ENCODE data around the gene LGR5.

Gene LGR5

GRCh38 chr12:71439613-71440344, at the start of gene LGR5:
TSS of gene LGR5 (plus strand) at chr12:71439798. CDS start at chr12:71440081, 283 bp downstream.
- DNase-seq (ENCODE audit: low read depth in 2 of 3, low spot score in 1 of 3), result peak in 1 of 3 donors; percentile 4

GRCh38 chr12:71392521-71393145, 47.0 kb upstream of the LGR5 start:
- no peak for DNase-seq (ENCODE audit: low read depth in 2 of 3, low spot score in 1 of 3)

DNA sequence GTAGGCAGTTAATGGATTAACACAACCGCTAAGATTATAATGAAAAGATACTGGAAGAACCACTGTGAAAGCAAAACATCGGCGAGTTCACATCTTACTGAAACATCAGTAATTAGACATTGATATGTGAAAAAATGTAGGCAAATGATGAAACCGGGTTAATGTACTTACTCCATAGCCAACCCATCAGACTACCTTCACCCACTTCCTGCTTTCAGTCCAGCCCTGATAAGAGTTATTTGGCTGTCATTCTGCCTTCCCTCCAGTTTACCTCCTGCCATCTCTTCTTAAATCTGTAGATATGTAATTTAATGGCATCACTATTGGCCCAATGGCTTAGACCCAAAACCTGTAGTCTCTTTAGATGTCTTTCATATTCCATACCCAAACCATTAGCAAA, 46.0 kb upstream of the LGR5 start:
- no peak for DNase-seq (ENCODE audit: low read depth in 2 of 3, low spot score in 1 of 3)

GRCh38 chr12:71397433-71397954, 42.1 kb upstream of the LGR5 start:
- no peak for DNase-seq (ENCODE audit: low read depth in 2 of 3, low spot score in 1 of 3)

GRCh38 chr12:71399197-71399596, 40.4 kb upstream of the LGR5 start:
- DNase-seq (ENCODE audit: low read depth in 2 of 3, low spot score in 1 of 3), result no peak

- no peak for DNase-seq (ENCODE audit: low read depth in 2 of 3, low spot score in 1 of 3)
These were observed 39.1 kb upstream of the LGR5 start for GRCh38 chr12:71400481-71400880.

- no peak for DNase-seq (ENCODE audit: low read depth in 2 of 3, low spot score in 1 of 3)
These were observed 33.7 kb upstream of the LGR5 start for GRCh38 chr12:71405884-71406283.

DNA sequence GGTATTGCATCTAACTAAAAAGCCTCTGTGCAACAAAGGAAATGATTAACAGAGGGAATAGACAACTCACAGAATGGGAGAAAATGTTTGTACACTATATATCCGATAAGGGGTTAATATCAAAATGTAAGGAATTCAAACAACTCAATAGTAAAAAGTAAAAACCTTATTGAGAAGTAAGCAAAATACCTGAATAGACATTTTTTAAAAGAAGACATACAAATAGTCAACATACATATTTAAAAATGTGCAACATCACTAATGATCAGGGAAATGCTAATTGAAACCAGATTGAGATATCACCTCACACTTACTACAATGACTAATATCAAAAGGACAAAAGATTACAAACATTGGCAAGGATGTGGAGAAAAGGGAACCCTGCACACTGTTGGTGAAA, 31.9 kb upstream of the LGR5 start:
- no peak for DNase-seq (ENCODE audit: low read depth in 2 of 3, low spot score in 1 of 3)

GRCh38 chr12:71410844-71411243, 28.8 kb upstream of the LGR5 start:
- DNase-seq (ENCODE audit: low read depth in 2 of 3, low spot score in 1 of 3), result no peak

GRCh38 chr12:71411635-71412034, 28.0 kb upstream of the LGR5 start:
- no peak for DNase-seq (ENCODE audit: low read depth in 2 of 3, low spot score in 1 of 3)

DNA sequence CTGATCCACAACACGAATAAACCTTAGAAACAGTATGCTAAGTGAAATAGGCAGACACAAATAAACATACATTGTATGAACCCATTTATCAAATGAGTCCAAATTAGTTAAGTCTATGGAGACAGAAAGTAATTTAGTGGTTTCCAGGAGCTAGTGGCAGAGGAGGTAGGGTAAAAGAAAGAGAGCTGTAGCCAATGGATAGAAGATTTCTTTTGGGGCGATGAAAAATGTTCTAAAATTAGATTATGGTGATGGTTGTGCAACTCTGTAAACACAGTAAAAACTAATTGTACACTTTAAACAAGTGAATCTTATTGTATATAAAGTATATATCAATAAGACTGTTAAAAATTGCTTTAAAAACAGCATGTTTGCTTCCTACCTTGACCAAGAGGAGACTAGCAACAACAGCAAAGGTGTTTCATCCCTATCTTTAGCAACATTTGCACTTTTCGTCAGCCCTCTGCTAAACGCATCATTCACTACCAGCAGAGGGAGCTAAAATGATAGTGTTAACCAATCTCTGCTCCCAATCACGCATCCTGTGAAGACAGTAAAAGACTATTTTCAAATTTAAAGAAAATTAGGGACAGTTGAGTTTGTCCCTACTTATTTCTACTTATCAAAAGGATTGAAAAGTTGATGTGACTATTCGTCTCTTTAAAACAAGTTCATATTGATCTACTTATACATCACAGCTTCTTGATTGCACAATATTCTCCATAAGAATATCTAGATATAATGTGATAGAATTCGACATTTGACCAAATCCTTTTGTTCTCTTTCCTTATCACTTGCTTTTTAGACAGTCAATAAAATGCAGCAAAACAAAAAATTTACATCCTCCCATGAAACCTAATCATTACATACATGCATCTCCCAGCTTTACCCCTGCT, 24.0 kb upstream of the LGR5 start:
- DNase-seq (ENCODE audit: low read depth in 2 of 3, low spot score in 1 of 3), result peak in 1 of 3 donors; percentile 40

- no peak for DNase-seq (ENCODE audit: low read depth in 2 of 3, low spot score in 1 of 3)
These were observed 22.4 kb upstream of the LGR5 start for GRCh38 chr12:71417181-71417580.

GRCh38 chr12:71420775-71421406, 18.7 kb upstream of the LGR5 start:
- no peak for DNase-seq (ENCODE audit: low read depth in 2 of 3, low spot score in 1 of 3)

GRCh38 chr12:71425568-71426299, 13.9 kb upstream of the LGR5 start:
- DNase-seq (ENCODE audit: low read depth in 2 of 3, low spot score in 1 of 3), result no peak

DNA sequence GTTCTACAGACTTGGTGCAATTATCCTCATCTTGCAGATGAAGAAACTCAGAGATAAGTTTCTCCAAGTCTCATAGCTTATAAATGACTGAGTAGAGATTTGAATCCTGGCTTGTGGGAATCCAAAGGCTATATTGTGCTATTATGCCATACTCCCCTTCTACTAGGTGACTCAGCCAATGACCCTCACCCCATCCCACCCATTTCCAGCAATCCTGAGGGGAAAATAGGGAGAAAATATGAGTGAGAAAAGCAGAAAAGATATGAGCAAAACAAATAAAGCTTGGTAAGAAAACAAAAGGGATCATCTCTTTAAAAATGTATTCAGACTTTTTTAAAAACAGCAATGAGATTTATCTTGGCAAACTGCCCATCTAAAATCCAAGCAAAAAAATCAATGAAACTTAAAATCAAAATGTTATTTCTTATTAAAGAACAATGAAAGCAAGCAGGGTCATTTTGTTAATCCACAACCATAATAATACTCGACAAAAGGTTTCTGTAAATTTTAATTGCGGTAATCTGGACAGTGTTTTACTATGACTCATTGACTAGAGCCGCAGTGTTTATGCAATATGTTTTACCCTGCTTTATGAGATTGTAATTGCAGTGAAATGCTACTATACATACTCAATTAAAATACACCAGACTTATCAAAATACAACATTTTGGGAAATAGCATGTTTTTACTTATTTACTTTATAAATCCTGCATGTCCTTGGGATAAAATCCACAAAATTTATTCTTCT, 13.1 kb upstream of the LGR5 start:
- no peak for DNase-seq (ENCODE audit: low read depth in 2 of 3, low spot score in 1 of 3)

DNA sequence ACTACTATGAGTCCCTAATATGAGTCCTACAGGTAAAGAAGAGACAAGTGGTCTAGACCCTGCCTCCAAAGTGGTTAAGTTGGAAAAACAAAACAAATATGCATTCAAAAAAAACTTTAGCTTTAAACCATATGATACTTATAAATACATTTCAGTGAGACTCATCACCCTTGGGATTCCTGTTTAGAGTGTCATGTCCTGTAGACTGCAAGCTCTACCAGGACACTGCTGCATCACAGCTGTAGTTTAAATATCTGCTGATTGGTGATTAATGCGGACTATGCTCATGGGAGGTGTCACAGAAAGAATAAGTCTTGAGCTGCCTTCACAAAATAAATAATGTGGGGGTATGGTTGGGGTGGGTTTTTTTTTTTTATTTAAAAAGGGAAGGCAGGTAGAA, 8.8 kb upstream of the LGR5 start:
- no peak for DNase-seq (ENCODE audit: low read depth in 2 of 3, low spot score in 1 of 3)

GRCh38 chr12:71431991-71432390, 7.6 kb upstream of the LGR5 start:
- no peak for DNase-seq (ENCODE audit: low read depth in 2 of 3, low spot score in 1 of 3)

DNA sequence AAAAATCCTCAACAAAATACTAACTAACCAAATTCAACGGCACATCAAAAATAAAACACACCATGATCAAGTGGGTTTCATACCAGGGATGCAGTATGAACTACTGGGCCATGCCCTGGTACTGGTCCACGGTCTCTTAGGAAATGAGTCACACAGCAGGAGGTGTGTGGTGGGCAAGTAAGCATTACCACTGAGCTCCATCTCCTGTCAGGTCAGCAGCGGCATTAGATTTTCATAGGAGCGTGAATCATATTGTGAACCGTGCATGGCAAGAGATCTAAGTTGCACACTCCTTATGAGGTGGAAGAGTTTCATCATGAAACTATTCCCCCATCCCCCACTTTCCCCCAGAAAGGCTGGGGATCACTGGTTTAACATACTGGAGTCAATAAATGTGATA, 6.7 kb upstream of the LGR5 start:
- DNase-seq (ENCODE audit: low read depth in 2 of 3, low spot score in 1 of 3), result no peak

DNA sequence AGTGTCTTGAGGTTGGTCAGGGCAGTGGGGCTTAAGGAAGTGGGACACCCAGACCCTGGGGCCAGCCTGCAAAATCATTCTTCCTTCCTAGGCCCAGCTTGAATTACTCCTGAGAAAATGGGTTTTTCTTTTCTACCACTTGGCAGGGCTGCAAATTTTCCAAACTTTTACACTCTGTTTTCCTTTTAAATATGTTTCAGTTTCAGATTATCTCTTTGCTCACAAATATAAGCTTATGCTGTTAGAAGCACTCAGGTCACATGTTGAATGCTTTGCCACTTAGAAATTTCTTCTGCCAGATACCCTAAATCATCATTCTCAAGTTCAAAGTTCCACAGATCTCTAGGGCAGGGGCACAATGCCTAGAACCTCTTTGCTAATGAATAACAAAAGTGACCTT, 2.9 kb upstream of the LGR5 start:
- DNase-seq (ENCODE audit: low read depth in 2 of 3, low spot score in 1 of 3), result no peak
